CD14-positive monocyte (primary cell): ENCODE results near the gene ZC3HAV1L. TPM values are rescaled to one million over a fixed set of nuclear protein-coding genes. Genes with fewer than 3 reads are reported as not detected.

Source experiments
- DNase-seq, 3 donors: peaks; one replicate each; pipeline ENCODE4 v3.0.0-alpha.2; 2011 to 2022
- H2AFZ ChIP-seq: 2 replicates; pipeline ENCODE4 v1.6.0; 2012; ENCODE audit warnings: mild to moderate bottlenecking, low read depth, low read length, inconsistent platforms; ENCODE audit not compliant: insufficient read depth, poor library complexity, severe bottlenecking
- H3K27ac ChIP-seq, 2 donors: 1 replicate in 1 of 2; 2 replicates in 1 of 2; pipeline ENCODE4 v1.5.1; 2012 to 2013; ENCODE audit warnings: low read length in 2 of 2, control low read depth in 1 of 2, inconsistent platforms in 1 of 2, low read depth in 1 of 2, mild to moderate bottlenecking in 1 of 2
- H3K27me3 ChIP-seq, 2 donors: one replicate each; pipeline versions ENCODE4 v1.6.0 to v1.6.1; 2011 to 2013; ENCODE audit warnings: low read length in 2 of 2; ENCODE audit not compliant: control insufficient read depth in 2 of 2, insufficient read depth in 2 of 2
- H3K36me3 ChIP-seq, 2 donors: replicated peaks in 1 of 2; 1 replicate in 1 of 2; 2 replicates in 1 of 2; pipeline versions ENCODE4 v1.5.1 to v1.6.1; 2012 to 2013; ENCODE audit warnings: low read length in 2 of 2, control low read depth in 1 of 2, inconsistent platforms in 1 of 2, mild to moderate bottlenecking in 1 of 2; ENCODE audit not compliant: insufficient read depth in 2 of 2, control insufficient read depth in 1 of 2
- H3K4me1 ChIP-seq, 2 donors: 1 replicate in 1 of 2; 2 replicates in 1 of 2; pipeline versions ENCODE4 v1.5.1 to v1.6.1; 2012 to 2013; ENCODE audit warnings: low read length in 2 of 2, control low read depth in 1 of 2, inconsistent platforms in 1 of 2, mild to moderate bottlenecking in 1 of 2, moderate library complexity in 1 of 2; ENCODE audit not compliant: insufficient read depth in 2 of 2, control insufficient read depth in 1 of 2
- H3K4me2 ChIP-seq: replicated peaks from 2 replicates; pipeline ENCODE3; 2012; ENCODE audit warnings: low read length, moderate library complexity, mild to moderate bottlenecking; ENCODE audit not compliant: poor library complexity, severe bottlenecking; ENCODE audit errors: extremely low read depth
- H3K4me3 ChIP-seq, 3 experiments: fragments of 200-600 bp in 1 of 3; sonication (generic) in 1 of 3; replicated peaks in 1 of 3; 1 replicate in 2 of 3; 2 replicates in 1 of 3; pipeline ENCODE4 v1.5.1; 2011 to 2013; ENCODE audit warnings: low read length in 3 of 3, mild to moderate bottlenecking in 3 of 3, control low read depth in 2 of 3, low read depth in 2 of 3, inconsistent platforms in 1 of 3, moderate library complexity in 1 of 3
- H3K79me2 ChIP-seq: 2 replicates; pipeline ENCODE4 v1.6.0; 2012; ENCODE audit warnings: mild to moderate bottlenecking, control low read depth, inconsistent platforms, low read length, moderate library complexity; ENCODE audit not compliant: insufficient read depth
- H3K9ac ChIP-seq: 2 replicates; pipeline ENCODE4 v1.6.0; 2017; ENCODE audit warnings: low read length, mild to moderate bottlenecking; ENCODE audit not compliant: insufficient read depth, poor library complexity, severe bottlenecking
- H3K9me3 ChIP-seq, 2 donors: replicated peaks in 1 of 2; 1 replicate in 1 of 2; 2 replicates in 1 of 2; pipeline versions ENCODE4 v1.5.1 to v1.6.1; 2012 to 2013; ENCODE audit warnings: low read length in 2 of 2, control low read depth in 1 of 2; ENCODE audit not compliant: control insufficient read depth in 1 of 2, insufficient read depth in 1 of 2
- H4K20me1 ChIP-seq: 2 replicates; pipeline ENCODE4 v1.6.0; 2012; ENCODE audit warnings: mild to moderate bottlenecking, low read length, control low read depth, moderate library complexity; ENCODE audit not compliant: insufficient read depth
- H3K27ac Mint-ChIP-seq, 7 donors: one replicate each; pipeline ENCODE4 v1.8.0; 2020; ENCODE audit warnings: mild to moderate bottlenecking in 7 of 7, mixed read lengths in 7 of 7, moderate library complexity in 6 of 7, inconsistent platforms in 2 of 7
- H3K27me3 Mint-ChIP-seq, 3 donors: one replicate each; pipeline ENCODE4 v1.8.0; 2021 to 2022; ENCODE audit warnings: low read depth in 3 of 3, mild to moderate bottlenecking in 3 of 3, mixed read lengths in 3 of 3, moderate library complexity in 3 of 3, inconsistent platforms in 1 of 3
- H3K36me3 Mint-ChIP-seq, 2 donors: one replicate each; pipeline ENCODE4 v1.8.0; 2020; ENCODE audit warnings: mixed read lengths in 2 of 2, inconsistent platforms in 1 of 2, mild to moderate bottlenecking in 1 of 2
- H3K4me1 Mint-ChIP-seq: one replicate; pipeline ENCODE4 v1.8.0; 2020; ENCODE audit warnings: mild to moderate bottlenecking, mixed read lengths
- H3K4me3 Mint-ChIP-seq, 2 donors: one replicate each; pipeline ENCODE4 v1.8.0; 2020; ENCODE audit warnings: mild to moderate bottlenecking in 2 of 2, mixed read lengths in 2 of 2, moderate library complexity in 1 of 2
- H3K9me3 Mint-ChIP-seq, 7 donors: one replicate each; pipeline ENCODE4 v1.8.0; 2020 to 2022; ENCODE audit warnings: mixed read lengths in 7 of 7, mild to moderate bottlenecking in 6 of 7, moderate library complexity in 6 of 7, inconsistent platforms in 2 of 7
- WGBS: methylation state at CpG from one replicate; pipeline ENCODE4 v1.1.5; 2013; ENCODE audit warnings: missing lambda C conversion rate; ENCODE audit not compliant: insufficient coverage; 5-methylcytosine and 5-hydroxymethylcytosine counted together
- intact Hi-C, 2 donors: fragments of 100-400 bp; cut with micrococcal nuclease; formaldehyde crosslinking; loops; one replicate each; pipeline versions ENCODE4 v1.15.0 to v1.15.1; 2023
- polyA plus RNA-seq, 3 donors: library from polyadenylated mRNA; depleted of rRNA in 1 of 3; unstranded in 2 of 3; stranded (reverse) in 1 of 3; fragments of 300-500 nt in 2 of 3; fragments of >200 nt in 1 of 3; fragmentation: Illumina TruSeq in 2 of 3; gene quantifications; 1 replicate in 2 of 3; 2 replicates in 1 of 3; pipeline ENCODE4 v1.2.3, GENCODE V29; 2012 to 2021
- TF ChIP-seq, protein P1 (sequence below): fragments of 200-600 bp; IDR thresholded peaks from one replicate; pipeline ENCODE4 v1.8.0; 2022; ENCODE audit warnings: antibody characterized with exemption, mild to moderate bottlenecking

ZC3HAV1L gene
- polyA plus RNA-seq, 3 donors: 0.10 TPM; not detected in 2

DNA sequence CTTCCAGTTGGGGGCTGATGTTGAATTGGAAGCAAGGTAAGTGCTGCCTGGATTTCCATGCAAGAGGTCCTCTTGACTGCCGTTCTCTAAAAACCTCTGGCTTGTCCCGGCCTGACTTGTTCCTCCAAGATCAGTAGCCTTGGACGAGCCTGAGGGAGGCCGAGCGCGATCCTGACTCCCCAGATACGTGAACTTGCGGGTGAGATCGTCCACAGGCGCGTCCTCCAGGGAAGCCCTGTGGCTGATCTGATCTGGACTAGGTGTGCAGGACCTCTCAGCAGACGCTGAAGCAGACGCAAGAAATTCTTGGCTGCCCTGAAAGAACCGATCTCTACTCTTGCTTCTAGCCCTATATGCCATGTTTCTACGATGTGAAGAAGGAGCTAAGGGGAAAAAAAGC is 44.0 kb upstream of the ZC3HAV1L start:
- H3K27me3 ChIP-seq: no peaks in the 10 kb centered on the region
- Mint-ChIP-seq H3K4me1 (peaks cover 9% of the 10 kb centered on the region), H3K27me3 (no peaks in the 10 kb centered on the region), H3K27ac (peak overlapping the region in 1 of 7 donors; percentile 50), H3K36me3 (peaks cover 85% of the 10 kb centered on the region in 2 donors), H3K9me3 (no peaks in the 10 kb centered on the region), H3K4me3 (no peak overlapping the region)
- no peak overlapping the region for H2AFZ ChIP-seq
- peaks cover 100% of the 10 kb centered on the region for H4K20me1 ChIP-seq
- 96% methylated on average over 11 of the region's 15 CpGs for WGBS
- no peak overlapping the region for H3K9ac ChIP-seq
- H3K9me3 ChIP-seq: no peaks in the 10 kb centered on the region
- H3K27ac ChIP-seq: no peak overlapping the region
- no peak for DNase-seq
- intact Hi-C loops: loop anchor here in 1 of 2 donors (10.0 kb wide), 1 partner anchor 195 kb away; no protein-coding TSS in a partner anchor
- H3K36me3 ChIP-seq: peaks cover 90 to 100% of the 10 kb centered on the region in 2 donors
- peaks cover 1 to 2% of the 10 kb centered on the region in 2 donors for H3K4me1 ChIP-seq
- no peak overlapping the region for H3K4me3 ChIP-seq
- no peak overlapping the region for H3K4me2 ChIP-seq
- peaks cover 62% of the 10 kb centered on the region for H3K79me2 ChIP-seq
- TF ChIP-seq, protein P1, sequence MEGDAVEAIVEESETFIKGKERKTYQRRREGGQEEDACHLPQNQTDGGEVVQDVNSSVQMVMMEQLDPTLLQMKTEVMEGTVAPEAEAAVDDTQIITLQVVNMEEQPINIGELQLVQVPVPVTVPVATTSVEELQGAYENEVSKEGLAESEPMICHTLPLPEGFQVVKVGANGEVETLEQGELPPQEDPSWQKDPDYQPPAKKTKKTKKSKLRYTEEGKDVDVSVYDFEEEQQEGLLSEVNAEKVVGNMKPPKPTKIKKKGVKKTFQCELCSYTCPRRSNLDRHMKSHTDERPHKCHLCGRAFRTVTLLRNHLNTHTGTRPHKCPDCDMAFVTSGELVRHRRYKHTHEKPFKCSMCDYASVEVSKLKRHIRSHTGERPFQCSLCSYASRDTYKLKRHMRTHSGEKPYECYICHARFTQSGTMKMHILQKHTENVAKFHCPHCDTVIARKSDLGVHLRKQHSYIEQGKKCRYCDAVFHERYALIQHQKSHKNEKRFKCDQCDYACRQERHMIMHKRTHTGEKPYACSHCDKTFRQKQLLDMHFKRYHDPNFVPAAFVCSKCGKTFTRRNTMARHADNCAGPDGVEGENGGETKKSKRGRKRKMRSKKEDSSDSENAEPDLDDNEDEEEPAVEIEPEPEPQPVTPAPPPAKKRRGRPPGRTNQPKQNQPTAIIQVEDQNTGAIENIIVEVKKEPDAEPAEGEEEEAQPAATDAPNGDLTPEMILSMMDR: no peak

DNA sequence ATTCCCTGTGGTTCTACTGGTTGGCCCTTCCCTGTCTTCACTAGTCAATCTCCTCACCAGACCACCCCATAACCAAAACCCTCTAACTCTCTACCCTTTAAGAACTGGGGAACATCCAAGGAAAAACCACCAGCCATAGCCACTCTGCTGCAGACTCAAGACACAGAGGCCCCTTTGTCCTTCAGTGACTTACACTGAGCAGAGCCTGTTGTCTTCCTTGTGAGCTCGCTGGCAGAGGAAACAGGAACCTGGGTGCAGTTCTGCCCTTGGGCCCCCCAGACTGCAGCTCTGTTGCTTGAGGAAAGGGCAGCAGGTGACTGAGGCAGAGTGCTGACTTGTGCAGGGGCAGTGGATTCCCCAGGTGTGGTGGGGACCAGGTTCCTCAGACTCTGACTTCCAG is 43.1 kb upstream of the ZC3HAV1L start:
- H3K27me3 Mint-ChIP-seq: no peaks in the 10 kb centered on the region
- intact Hi-C loops: loop anchor here in 1 of 2 donors (10.0 kb wide), 1 partner anchor 194 kb away; no protein-coding TSS in a partner anchor
- no peak overlapping the region for H2AFZ ChIP-seq
- no peak overlapping the region for H3K9ac ChIP-seq
- no peak for DNase-seq
- peaks cover 53% of the 10 kb centered on the region for H3K79me2 ChIP-seq
- H3K9me3 Mint-ChIP-seq: no peaks in the 10 kb centered on the region
- WGBS: 0% methylated on average over 1 of the region's 1 CpG
- TF ChIP-seq, protein P1: no peak
- H3K27me3 ChIP-seq: no peaks in the 10 kb centered on the region
- H3K27ac ChIP-seq: peak overlapping the region in 1 of 2 donors; percentile 64
- H3K4me2 ChIP-seq: no peak overlapping the region
- H3K36me3 ChIP-seq: peaks cover 82 to 96% of the 10 kb centered on the region in 2 donors
- peaks cover 12% of the 10 kb centered on the region for H3K4me1 Mint-ChIP-seq
- H3K4me3 ChIP-seq: no peak overlapping the region
- H3K27ac Mint-ChIP-seq: peak overlapping the region in 3 of 7 donors; percentile 43 to 76 (median 66)
- peaks cover 81% of the 10 kb centered on the region in 2 donors for H3K36me3 Mint-ChIP-seq
- peaks cover 4 to 5% of the 10 kb centered on the region in 2 donors for H3K4me1 ChIP-seq
- H4K20me1 ChIP-seq: peaks cover 98% of the 10 kb centered on the region
- H3K9me3 ChIP-seq: no peaks in the 10 kb centered on the region
- H3K4me3 Mint-ChIP-seq: no peak overlapping the region
